Ramos (cell line): ENCODE data around the gene ZFC3H1.

ENCODE experiments used
- in situ Hi-C: fragments of 300-500 bp; cut with MboI; formaldehyde crosslinking; loops from one replicate; pipeline ENCODE4 v1.14.3; 2022; ENCODE audit warnings: low sequenced_read_pairs; ENCODE audit not compliant: unreplicated experiment

ZFC3H1 gene

GRCh38 chr12:71639341-71639760, 24.3 kb downstream of the ZFC3H1 start:
- in situ Hi-C loops, result no loop called here

GRCh38 chr12:71638499-71638898, 25.1 kb downstream of the ZFC3H1 start:
- in situ Hi-C loops, result no loop called here

DNA sequence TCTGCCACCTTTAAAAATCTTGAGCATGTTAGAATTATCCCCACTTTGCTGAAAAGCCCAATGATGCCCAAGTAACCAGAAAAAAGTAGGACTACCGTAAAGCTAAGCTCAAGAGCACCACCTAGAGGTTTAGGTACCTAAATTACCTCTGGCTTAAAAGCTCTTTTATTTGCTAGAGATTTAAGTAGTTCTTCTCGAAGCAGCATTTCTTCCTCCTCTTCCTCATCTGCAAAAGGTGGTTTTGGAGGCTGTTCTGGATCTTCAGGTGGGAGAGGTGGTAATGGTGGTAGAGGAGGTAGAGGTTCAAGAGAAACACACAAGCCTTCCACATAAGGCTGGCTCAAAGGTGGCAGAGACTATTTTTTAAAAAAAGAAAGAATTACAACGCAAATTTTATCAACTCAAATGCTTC, 26.9 kb downstream of the ZFC3H1 start:
- in situ Hi-C loops, result no loop called here

DNA sequence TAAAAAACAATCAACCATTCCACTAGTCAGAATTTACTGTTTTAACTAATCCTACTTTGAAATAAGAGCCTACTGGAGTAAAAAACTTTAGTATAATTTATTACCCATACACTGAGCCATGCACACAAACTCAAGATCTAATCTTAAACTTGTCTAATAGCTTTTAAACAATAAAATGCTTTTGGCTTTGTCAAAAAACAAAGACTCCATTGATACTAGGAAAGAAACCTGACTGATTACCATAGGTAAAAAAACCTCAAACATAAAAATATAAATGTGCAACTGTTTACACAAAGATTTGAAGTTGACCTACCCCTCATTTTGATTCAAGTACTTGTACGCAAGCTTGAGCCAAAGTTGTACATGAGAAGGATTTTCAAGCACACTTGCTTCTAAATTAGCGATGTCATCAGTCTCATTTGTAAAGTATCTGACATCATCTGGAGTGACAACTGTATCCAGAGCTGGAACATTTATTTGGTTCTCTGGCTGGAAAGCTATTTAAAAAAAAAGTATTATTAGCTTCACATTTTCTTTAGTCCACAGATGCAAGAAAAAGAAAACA, 36.1 kb downstream of the ZFC3H1 start:
- in situ Hi-C loops, result no loop called here

- in situ Hi-C loops, result no loop called here
These were observed 36.9 kb downstream of the ZFC3H1 start for GRCh38 chr12:71626768-71627167.

- in situ Hi-C loops, result no loop called here
These were observed 37.5 kb downstream of the ZFC3H1 start for GRCh38 chr12:71626098-71626497.

DNA sequence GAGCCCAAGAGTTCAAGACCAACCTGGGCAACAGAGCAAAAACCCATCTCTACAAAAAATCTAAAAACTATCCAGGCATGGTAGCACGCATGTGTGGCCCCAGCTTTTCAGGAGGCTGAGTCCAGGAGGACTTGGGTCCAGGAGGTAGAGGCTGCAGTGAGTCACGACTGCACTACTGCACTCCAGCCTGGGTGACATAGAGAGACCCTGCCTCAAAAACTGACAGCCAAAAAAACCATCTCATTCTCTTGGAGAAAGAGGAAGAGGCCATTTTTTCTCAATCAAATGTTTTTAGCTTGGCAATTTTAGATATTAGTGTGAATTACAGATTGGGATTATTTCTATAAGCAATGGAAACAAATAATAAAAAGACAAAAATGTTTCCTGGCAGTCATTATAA, 38.2 kb downstream of the ZFC3H1 start:
- in situ Hi-C loops, result no loop called here

DNA sequence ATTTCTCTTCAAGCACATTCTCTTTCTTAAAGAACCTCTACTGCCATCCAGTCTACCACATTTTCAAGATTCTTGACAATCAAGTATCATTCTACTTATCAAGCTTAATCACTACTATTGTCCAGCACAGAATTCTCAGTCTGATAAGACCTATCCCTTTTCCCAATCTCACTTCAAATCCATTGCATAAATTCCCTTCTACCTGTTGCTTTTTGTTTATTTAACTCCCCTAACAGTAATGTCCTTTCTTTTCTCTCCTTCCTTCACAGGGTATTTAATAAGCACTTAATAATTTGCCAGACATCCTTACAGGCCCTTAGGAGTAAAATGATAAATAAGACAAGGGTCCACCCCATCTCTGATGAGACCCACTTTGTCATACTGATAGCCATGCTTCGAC, 41.7 kb downstream of the ZFC3H1 start:
- in situ Hi-C loops, result no loop called here

- in situ Hi-C loops, result no loop called here
These were observed 53.4 kb downstream of the ZFC3H1 start for GRCh38 chr12:71610031-71610795.

DNA sequence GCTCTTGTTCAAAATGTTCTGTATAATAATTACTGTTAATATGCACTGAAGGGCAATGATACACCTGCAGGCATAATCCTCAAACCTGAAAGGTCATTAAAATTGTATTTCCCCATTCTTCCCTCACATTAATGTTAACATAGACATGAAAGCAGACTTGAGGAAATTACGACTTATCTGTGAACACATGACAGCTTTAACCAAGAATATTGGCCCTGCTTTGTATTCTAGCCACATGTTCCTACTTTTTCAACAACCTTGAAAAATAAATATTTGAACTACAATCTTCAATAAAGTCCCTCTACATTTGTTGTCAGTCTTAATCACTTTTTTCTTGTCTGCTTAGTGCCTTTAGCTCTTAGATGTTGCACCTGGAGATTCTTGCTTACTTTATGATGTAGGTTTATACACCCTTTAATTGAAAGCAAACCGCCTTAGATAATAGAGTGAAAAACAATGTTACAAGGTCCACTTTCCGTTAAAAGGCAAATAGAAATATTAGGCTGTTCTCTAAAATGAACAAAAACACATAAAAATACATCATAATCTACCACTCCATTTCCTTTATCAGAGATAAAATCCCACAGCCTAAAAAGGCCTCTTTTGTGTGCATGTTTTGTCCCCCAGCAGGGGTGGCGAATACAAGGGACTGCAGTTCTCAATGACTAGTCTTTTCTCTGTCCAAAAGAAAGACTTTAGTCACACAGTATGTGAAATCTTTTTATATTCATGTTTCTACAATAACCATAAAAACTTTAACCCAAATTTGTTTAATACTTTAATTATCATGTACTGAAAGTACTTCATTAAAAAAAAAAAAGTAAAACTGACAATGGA, 55.9 kb downstream of the ZFC3H1 start:
- in situ Hi-C loops, result no loop called here

DNA sequence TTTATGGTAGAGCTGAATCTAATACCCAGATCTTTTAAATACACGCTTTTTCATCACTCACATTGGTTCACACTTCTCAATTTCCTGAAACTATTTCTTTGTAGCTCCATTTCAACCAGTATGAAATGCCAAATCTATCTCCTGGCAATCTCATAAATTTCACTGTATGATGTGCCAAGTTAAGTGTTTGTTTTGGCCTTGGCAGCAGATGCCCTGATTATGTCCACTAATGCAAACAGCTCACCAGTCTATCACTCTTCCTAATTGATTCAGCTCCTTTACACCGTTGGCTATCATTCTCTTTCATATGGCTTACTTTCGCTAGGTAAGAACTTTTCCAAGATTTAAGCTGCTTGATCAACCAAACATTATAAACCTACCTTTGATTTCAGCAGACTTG, 58.6 kb downstream of the ZFC3H1 start:
- in situ Hi-C loops, result no loop called here

- in situ Hi-C loops, result no loop called here
These were observed 60.7 kb downstream of the ZFC3H1 start for GRCh38 chr12:71602761-71603577.

DNA sequence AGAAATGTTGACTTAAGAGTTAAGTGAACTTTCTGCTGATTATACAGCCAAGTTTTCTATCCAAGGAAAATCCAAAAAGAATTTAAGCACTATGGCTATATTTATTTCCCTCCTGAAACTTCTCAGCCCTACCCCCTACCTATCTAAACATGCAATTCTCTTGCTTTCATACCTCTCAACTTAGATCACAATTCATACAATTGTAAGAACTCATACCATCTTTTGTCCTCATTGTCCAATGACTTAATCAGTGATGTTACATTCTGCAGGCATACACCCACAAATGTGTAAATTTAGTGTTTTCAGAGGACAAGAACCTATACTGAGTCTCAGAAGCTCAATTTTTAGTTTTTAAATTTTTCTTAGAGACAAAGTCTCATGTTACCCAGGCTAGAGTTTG, 62.1 kb downstream of the ZFC3H1 start:
- in situ Hi-C loops, result no loop called here

DNA sequence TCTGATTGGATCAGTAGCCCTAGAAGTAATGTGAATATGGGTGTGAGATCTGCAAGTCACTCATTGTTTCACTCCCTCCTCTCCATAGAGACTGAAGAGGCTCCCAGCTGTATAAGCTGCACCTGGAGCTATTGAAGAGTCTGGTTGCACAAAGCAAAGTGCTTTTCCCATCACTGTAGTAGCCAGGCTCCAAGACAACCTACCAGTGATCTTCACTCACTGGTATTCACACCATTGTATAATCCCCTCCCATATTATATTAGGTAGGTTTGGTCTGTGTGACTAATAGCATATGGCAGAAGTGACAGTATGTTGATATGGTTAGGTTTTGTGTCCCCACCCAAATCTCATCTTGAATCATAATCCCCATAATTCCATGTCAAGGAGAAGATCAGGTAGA, 64.4 kb downstream of the ZFC3H1 start:
- in situ Hi-C loops, result no loop called here

DNA sequence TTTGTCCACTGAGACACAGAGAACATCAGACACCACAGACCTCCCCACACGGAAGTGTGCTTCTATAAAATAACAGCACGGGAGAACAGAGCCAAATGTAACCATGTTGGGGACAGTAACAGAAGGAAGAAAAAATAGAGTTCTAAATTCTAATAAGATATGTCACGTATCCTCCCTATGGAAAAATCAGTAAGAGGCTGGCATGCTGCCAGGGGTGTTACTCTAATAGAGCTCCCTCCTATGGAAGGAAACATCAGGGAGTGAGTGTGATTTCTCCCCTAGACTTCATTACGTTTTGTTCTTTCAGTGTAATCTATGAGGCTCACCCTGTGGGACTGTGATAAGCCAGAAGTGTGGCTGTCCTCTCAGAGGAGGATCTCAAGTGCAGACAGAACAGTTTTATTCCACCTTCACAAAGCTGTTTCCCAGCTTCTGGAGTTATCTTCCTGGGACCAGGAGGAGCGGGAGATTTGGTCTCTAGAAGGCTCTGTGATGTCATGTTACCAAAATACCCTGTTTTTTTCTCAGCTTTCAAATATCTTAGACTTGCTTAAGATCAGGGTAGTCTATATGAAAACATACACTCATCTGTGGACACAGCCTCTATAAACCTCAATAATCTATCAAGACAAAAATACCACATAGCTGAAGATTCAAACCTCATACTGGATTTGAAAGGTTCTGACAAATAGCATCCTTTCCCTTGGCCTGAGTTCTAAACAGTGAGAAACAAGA, 69.3 kb downstream of the ZFC3H1 start:
- in situ Hi-C loops, result no loop called here

GRCh38 chr12:71592841-71593240, 70.8 kb downstream of the ZFC3H1 start:
- in situ Hi-C loops, result no loop called here

DNA sequence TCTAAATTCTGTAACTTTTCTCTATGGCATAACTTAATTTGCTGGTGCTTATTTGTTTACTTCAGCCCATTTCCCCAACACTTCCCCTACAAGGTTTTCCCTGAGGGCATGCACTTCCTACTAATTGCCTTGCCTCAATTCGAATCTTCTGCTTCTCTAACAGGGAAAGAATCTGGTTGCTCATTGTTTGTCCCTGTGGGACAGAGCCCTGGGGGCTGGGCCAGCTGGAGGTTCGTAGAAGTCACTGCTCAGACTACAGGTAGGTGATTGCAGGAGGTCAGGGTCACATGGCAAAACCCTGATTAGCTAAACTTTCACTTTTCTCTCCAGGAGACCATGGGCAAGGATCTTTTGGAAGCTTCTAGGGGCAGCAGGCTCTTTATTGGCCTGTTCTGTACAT, 72.0 kb downstream of the ZFC3H1 start:
- in situ Hi-C loops, result no loop called here

- in situ Hi-C loops, result no loop called here
These were observed 74.2 kb downstream of the ZFC3H1 start for GRCh38 chr12:71589478-71589881.

DNA sequence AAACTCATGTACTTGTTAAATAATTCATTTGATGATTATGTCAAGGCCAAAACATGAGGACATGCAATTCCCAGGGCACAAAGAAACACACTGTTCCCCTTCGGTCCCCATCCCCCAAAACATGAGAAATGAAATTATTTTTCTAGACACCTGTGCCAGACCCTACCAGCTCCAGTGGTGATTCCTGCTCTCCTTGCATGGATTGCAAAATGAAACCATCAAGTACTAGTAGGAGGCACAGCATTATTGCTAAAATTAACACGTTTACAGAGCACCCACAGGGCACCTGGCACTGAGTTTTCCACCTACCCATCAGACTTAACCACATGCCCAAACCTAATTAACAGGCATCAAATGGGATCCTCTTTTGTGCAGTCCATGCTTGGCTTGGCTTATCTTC, 76.6 kb downstream of the ZFC3H1 start:
- in situ Hi-C loops, result no loop called here

DNA sequence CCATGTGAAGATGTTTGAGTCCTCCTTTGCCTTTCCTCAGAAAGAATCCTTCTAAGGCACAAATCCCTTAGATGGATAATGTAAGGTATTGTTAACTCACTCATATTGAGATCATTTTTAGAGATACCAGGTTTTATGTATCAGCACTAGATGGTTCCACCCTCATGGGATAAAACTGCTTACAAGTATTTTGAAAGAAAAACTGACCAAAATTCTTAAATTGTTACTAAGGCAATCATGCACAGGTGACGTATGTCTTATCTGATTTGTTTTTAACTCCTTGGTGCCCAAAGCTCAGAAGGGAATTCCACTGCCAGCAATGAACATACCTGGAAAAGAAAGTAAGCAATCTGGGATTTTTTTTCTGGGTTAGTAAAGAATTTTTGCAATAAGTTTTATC, 78.4 kb downstream of the ZFC3H1 start:
- in situ Hi-C loops, result no loop called here
